HG02981 (cell line): Measurements from ENCODE around the gene SCNN1G.
"Not testable (repeated sequence)": the region's sequence is repeated elsewhere in the genome, so short reads cannot be mapped to it uniquely, and the experiment has no call there.

Experiments
- ATAC-seq: cut with Tn5 transposase; IDR thresholded peaks from one replicate; pipeline ENCODE4 v1.9.1; 2021; ENCODE audit warnings: mild to moderate bottlenecking, moderate library complexity; ENCODE audit not compliant: unreplicated experiment

Gene SCNN1G

GRCh38 chr16:23248261-23249194 lies 66.0 kb downstream of the SCNN1G start:
- ATAC-seq = no peak

- ATAC-seq = no peak
Observed at GRCh38 chr16:23249830-23250229, 67.3 kb downstream of the SCNN1G start.

GRCh38 chr16:23252310-23252709 lies 69.8 kb downstream of the SCNN1G start:
- ATAC-seq = no peak

- not testable (repeated sequence) for ATAC-seq
Observed at GRCh38 chr16:23253650-23254049, 71.1 kb downstream of the SCNN1G start.

- ATAC-seq = no peak
Observed at GRCh38 chr16:23254338-23254737, 71.8 kb downstream of the SCNN1G start.

- no peak for ATAC-seq
Observed at GRCh38 chr16:23255000-23255399, 72.5 kb downstream of the SCNN1G start.

GRCh38 chr16:23256440-23256839 lies 73.9 kb downstream of the SCNN1G start:
- ATAC-seq = no peak

GRCh38 chr16:23257682-23258081 lies 75.1 kb downstream of the SCNN1G start:
- no peak for ATAC-seq

GRCh38 chr16:23258919-23259237 lies 76.3 kb downstream of the SCNN1G start:
- no peak for ATAC-seq
